PFSK-1 (cell line): ENCODE results near the gene PPP1R1B.

Experiments
- SIN3A ChIP-seq: IDR thresholded peaks from 2 replicates; pipeline ENCODE4 v1.6.1; 2012; ENCODE audit warnings: mild to moderate bottlenecking, low read length, moderate library complexity, borderline replicate concordance; ENCODE audit not compliant: insufficient read depth
- TF ChIP-seq, protein P1 (sequence below), 2 experiments: IDR thresholded peaks; 2 replicates each; pipeline versions ENCODE4 v1.6.1 to v1.8.0; 2011 to 2012; ENCODE audit warnings: low read depth in 2 of 2, low read length in 2 of 2, control low read depth in 1 of 2, inconsistent platforms in 1 of 2, mild to moderate bottlenecking in 1 of 2, moderate library complexity in 1 of 2; ENCODE audit not compliant: insufficient read depth in 1 of 2

GRCh38 chr17:39635614-39636176 lies 8.9 kb downstream of the PPP1R1B start:
- TF ChIP-seq, protein P1, sequence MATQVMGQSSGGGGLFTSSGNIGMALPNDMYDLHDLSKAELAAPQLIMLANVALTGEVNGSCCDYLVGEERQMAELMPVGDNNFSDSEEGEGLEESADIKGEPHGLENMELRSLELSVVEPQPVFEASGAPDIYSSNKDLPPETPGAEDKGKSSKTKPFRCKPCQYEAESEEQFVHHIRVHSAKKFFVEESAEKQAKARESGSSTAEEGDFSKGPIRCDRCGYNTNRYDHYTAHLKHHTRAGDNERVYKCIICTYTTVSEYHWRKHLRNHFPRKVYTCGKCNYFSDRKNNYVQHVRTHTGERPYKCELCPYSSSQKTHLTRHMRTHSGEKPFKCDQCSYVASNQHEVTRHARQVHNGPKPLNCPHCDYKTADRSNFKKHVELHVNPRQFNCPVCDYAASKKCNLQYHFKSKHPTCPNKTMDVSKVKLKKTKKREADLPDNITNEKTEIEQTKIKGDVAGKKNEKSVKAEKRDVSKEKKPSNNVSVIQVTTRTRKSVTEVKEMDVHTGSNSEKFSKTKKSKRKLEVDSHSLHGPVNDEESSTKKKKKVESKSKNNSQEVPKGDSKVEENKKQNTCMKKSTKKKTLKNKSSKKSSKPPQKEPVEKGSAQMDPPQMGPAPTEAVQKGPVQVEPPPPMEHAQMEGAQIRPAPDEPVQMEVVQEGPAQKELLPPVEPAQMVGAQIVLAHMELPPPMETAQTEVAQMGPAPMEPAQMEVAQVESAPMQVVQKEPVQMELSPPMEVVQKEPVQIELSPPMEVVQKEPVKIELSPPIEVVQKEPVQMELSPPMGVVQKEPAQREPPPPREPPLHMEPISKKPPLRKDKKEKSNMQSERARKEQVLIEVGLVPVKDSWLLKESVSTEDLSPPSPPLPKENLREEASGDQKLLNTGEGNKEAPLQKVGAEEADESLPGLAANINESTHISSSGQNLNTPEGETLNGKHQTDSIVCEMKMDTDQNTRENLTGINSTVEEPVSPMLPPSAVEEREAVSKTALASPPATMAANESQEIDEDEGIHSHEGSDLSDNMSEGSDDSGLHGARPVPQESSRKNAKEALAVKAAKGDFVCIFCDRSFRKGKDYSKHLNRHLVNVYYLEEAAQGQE (IDR thresholded peaks at IDR 0.05; ENCODE audit: insufficient read depth in 1 of 2, low read depth in 2 of 2, low read length in 2 of 2) = no peak
- TF ChIP-seq SIN3A = no peak
